Measurements from ENCODE around the gene FBXO44.

The FBXO44 gene

DNA sequence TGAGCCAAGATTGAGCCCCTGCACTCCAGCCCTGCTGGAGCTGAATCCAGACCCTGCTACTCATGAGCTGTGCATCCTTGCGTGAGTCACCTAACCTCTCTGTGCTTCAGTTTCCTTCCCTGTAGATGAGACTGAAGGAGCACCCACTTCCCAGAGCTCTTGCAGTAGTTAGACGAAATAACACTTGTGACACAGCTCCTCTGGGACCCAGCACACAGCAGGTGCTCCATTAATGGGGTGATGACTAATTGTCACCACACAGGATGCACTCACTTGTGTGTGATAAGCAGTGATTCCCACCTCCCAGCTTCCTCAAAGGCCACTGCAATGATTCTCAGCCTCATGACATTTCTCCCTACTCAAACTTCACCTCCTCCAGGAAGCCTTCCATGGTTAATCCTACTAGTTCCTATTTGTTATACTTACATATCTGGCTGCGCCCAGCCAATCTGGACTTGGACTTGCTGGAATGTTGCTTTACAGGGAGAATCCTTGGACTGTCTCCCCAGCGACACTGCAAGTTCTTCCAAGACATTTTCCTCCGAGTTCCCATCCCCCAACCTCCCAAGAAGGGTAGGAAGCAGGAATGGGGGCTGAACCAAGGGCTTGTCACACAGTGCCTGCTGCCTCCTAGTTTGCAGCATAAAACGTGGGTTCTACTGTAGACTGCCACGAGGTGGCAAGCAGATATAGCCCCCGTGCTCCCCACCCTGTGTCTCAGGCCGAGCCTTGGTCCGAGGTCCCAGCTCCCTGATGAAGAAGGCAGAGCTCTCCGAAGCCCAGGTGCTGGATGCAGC, 54.1 kb downstream of the FBXO44 start:
- no peak for DNase-seq (ENCODE audit: low read depth, low spot score)

DNA sequence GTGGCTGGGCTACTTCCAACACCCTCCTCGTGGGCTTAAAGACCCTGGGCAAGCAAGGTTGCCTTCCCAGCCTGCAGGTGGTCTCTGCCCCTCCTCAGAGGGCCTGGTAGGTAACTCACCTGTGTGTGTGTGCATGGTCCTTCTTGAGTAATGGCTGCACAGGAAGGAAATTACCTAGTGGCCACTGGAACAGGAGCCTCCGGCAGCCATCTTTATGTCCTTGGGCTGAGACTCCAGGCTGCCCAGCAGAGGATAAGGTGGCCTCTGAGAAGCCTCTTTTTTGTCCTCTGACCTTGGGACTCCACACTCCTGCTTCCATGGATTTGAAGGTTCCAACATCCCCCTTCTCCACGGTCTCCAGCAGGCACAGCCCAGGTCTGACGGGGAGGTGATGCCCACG, 56.8 kb downstream of the FBXO44 start:
- no peak for DNase-seq (ENCODE audit: low read depth, low spot score)

DNA sequence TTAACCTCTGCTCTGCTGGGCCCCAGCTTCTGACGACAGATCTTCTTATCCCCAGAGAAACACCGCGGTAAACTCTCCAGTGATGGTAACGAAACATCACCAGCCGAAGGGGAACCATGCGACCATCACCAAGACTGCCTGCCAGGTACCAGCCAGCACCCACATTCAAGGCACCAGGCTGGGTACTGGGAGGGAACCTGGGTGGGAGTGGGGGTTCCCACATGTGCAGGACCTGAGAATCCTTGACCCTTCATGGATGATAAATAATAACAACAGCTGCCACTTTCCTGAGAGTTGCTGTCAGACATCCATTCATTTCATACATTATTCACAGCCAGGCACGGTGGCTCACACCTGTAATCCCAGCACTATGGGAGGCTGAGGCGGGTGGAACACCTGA, 57.6 kb downstream of the FBXO44 start:
- DNase-seq (ENCODE audit: low read depth, low spot score), result no peak

All from astrocyte of the hippocampus (primary cell).